NCI-H1105 treated with DMSO at 0.1 percent for 48 hours (cell line): ENCODE results near the gene FNDC11.
A peak's percentile ranks its signal among the peaks of the same experiment; 100 is the strongest.

Source experiments
- DNase-seq: peaks from one replicate; lab custom pipeline; 2025; lab: John Stamatoyannopoulos, UW

Gene FNDC11

GRCh38 chr20:63540417-63541186 lies 13.4 kb upstream of the FNDC11 start:
- DNase-seq: no peak

GRCh38 chr20:63541371-63541770 lies 12.6 kb upstream of the FNDC11 start:
- no peak for DNase-seq

GRCh38 chr20:63542031-63542559 lies 11.9 kb upstream of the FNDC11 start:
- DNase-seq: no peak

- no peak for DNase-seq
Observed at GRCh38 chr20:63542696-63543095, 11.3 kb upstream of the FNDC11 start.

GRCh38 chr20:63543131-63543530 lies 10.8 kb upstream of the FNDC11 start:
- no peak for DNase-seq

- no peak for DNase-seq
Observed at GRCh38 chr20:63543733-63544132, 10.2 kb upstream of the FNDC11 start.

GRCh38 chr20:63544241-63544957 lies 9.6 kb upstream of the FNDC11 start:
- DNase-seq: no peak

- DNase-seq: no peak
Observed at GRCh38 chr20:63544958-63545516, 8.9 kb upstream of the FNDC11 start.

GRCh38 chr20:63545814-63546213 lies 8.1 kb upstream of the FNDC11 start:
- DNase-seq: no peak

- DNase-seq: no peak
Observed at GRCh38 chr20:63546256-63546955, 7.6 kb upstream of the FNDC11 start.

GRCh38 chr20:63546956-63547724 lies 6.8 kb upstream of the FNDC11 start:
- no peak for DNase-seq

- DNase-seq: no peak
Observed at GRCh38 chr20:63547725-63548480, 6.1 kb upstream of the FNDC11 start, which contains the start of gene SRMS. TSS of gene SRMS (minus strand) at chr20:63547749. CDS start at chr20:63547463, 286 bp downstream.

- no peak for DNase-seq
Observed at GRCh38 chr20:63548542-63548941, 5.4 kb upstream of the FNDC11 start.

- DNase-seq: no peak
Observed at GRCh38 chr20:63549019-63549418, 4.9 kb upstream of the FNDC11 start.

GRCh38 chr20:63549679-63550282 lies 4.2 kb upstream of the FNDC11 start:
- no peak for DNase-seq

GRCh38 chr20:63551068-63551467 lies 2.9 kb upstream of the FNDC11 start:
- DNase-seq: no peak

- no peak for DNase-seq
Observed at GRCh38 chr20:63552481-63553249, 1.3 kb upstream of the FNDC11 start.

GRCh38 chr20:63553251-63553932 lies 567 bp upstream of the FNDC11 start:
- DNase-seq: peak; percentile 30
